Fibroblast of lung (primary cell): ENCODE measurements around the gene OPRD1.

Experiments
- EZH2 ChIP-seq: IDR thresholded peaks from 2 replicates; pipeline ENCODE4 v1.5.1; 2012; ENCODE audit warnings: low read length, control low read depth, mild to moderate bottlenecking; ENCODE audit errors: missing control alignments
- TF ChIP-seq, protein P1 (sequence below), 2 donors: IDR thresholded peaks in 1 of 2; conservative IDR thresholded peaks in 1 of 2; 1 replicate in 1 of 2; 2 replicates in 1 of 2; pipeline ENCODE4 v1.5.1; 2011 to 2012; ENCODE audit warnings: low read length in 2 of 2, control low read depth in 1 of 2, inconsistent platforms in 1 of 2, low read depth in 1 of 2, mild to moderate bottlenecking in 1 of 2

DNA sequence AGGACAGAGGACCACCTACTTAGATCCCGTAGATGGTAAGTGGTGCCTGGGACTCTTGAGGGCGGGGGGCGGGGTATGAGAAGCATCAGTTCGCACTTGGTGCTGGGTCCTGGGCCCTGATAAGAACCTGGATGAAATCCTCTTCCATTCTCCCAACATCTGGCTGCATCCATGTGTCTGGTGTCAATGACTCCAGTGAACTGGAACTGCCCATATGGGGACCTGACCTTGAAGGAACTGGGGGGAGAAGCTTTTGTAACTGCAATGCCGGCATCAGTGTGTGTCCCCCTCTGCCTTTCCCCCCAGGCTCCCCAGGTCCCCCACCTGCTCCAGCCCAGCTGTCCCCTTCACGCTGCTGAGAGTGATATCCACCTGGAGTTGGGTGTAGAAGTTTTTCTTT, 52.7 kb downstream of the OPRD1 start:
- TF ChIP-seq, protein P1, sequence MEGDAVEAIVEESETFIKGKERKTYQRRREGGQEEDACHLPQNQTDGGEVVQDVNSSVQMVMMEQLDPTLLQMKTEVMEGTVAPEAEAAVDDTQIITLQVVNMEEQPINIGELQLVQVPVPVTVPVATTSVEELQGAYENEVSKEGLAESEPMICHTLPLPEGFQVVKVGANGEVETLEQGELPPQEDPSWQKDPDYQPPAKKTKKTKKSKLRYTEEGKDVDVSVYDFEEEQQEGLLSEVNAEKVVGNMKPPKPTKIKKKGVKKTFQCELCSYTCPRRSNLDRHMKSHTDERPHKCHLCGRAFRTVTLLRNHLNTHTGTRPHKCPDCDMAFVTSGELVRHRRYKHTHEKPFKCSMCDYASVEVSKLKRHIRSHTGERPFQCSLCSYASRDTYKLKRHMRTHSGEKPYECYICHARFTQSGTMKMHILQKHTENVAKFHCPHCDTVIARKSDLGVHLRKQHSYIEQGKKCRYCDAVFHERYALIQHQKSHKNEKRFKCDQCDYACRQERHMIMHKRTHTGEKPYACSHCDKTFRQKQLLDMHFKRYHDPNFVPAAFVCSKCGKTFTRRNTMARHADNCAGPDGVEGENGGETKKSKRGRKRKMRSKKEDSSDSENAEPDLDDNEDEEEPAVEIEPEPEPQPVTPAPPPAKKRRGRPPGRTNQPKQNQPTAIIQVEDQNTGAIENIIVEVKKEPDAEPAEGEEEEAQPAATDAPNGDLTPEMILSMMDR (conservative IDR thresholded peaks at IDR 0.05 in 1 of 2, IDR thresholded peaks at IDR 0.05 in 1 of 2; ENCODE audit: low read depth in 1 of 2, low read length in 2 of 2): no peak
- no peak for TF ChIP-seq EZH2
